GM18858 (cell line): ENCODE measurements around the gene FKBP11.
"Not testable (repeated sequence)": the region's sequence is repeated elsewhere in the genome, so short reads cannot be mapped to it uniquely, and the experiment has no call there.

ENCODE experiments used
- ATAC-seq: cut with Tn5 transposase; IDR thresholded peaks from one replicate; pipeline ENCODE4 v1.9.1; 2021; ENCODE audit not compliant: unreplicated experiment

The FKBP11 gene

DNA sequence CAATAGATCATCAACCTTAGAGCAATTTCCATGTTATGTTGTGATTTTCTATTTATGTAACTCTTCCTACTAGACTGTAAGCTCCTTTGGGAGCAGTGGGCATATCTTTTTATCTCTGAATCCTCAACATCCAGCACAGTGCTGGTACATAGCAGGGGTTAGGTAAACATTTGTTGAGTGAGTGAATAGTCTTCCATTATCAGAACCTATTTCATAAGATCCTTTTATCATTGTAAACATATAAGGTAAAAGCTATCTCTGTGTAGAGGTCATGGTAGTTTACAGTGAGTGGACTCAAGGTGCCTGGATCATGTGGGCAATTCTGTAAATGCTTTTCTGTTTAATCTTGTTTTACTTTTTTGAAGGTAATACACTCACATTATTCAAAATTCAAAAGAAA is 15.1 kb downstream of the FKBP11 start:
- ATAC-seq = no peak

DNA sequence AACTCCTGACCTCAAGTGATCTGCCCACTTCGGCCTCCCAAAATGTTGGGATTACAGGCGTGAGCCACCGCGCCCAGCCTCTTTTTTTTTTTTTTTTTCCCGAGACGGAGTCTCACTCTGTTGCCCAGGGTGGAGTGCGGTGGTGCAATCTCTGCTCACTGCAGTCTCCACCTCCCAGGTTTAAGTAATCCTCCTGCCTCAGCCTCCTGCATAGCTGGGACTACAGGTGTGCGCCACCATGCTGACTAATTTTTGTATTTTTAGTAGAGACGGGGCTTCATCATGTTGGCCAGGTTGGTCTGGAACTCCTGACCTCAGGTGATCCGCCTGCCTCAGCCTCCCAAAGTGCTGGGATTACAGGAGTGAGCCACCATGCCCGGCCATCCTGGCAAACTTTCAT is 15.6 kb downstream of the FKBP11 start:
- ATAC-seq = not testable (repeated sequence)

DNA sequence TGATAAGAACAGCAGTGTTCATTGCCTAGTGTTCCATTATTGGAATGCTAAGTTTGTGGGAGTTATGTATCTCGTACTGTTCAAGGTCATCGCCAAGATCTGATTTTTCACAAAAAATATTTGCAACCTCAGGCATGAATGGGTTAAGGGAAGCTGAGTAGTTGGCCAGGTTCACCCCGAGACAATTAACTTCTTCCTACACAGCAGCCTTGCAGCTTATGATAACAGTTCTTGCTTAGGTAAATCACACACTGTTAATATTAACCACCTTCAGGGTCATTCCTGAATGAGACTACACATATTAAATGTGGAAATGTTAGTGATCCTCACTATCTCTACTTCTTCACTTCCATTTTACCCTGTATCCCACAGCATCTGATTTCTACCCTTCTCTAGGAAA is 18.0 kb downstream of the FKBP11 start:
- no peak for ATAC-seq

DNA sequence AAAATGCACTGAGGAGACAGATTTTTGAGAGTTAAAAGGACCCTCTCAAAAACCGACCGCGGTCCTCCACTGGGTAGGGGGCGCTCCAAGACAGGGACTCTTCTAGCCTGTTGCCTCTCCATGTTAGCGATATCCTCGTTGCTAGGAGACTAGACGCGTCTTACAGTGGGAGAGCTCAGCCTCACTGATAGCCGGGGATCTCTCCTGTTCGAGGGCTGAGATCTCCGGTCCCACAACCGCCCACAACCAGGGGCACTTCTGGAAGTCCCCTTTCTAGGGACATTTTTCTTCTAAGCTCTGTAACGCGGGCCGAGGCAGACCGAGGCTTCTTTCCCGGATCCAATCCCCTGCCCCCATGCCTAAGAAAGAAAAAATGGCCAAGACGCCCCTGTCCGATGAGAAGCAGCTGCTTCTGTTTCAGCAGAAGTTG is 21.3 kb downstream of the FKBP11 start:
- ATAC-seq = peak; percentile 65

DNA sequence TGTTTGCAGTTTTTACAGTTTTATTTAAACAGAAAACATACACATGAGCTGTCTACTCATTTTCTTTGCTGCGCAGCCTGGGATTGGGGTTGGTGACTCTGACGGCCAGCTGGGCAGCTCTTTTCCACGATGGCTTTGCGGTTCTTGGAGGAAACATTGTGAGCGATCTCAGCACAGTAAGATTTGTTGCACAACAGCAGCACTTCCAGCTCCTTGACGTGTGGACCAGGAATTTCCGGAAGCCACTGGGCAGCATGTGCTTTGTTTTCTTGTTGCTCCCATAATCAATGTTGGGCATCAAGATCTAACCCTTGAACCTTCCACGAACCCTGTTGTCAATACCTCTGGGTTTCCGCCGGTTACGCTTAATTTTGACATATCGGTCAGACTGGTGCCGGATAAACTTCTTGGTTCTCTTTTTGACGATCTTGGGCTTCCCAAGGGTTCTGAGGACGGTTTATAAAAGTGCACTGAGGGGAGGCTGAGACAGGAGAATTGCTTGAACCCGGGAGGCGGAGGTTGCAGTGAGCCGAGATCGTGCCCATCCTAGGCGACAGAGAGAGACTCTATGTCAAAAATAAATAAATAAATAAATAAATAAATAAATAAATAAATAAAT is 21.8 kb downstream of the FKBP11 start:
- no peak for ATAC-seq

DNA sequence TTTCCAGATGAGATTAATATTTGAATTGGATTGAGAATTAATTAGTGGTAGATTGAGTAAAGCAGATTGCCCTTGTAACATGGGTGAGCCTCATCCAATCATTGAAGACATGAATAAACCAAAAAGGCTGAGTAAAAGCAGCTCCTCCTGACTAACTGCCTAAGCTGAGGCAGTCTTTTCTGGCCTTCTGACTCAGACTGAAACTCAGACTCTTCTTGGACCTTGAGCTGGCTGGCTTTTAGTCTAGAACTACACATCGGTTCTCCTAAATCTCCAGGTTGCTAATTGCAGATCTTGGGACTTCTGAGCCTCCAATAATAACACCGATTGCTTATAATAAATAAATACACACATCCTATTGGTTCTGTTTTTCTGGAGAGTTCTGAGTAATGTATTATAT is 24.0 kb downstream of the FKBP11 start:
- ATAC-seq = peak; percentile 51

DNA sequence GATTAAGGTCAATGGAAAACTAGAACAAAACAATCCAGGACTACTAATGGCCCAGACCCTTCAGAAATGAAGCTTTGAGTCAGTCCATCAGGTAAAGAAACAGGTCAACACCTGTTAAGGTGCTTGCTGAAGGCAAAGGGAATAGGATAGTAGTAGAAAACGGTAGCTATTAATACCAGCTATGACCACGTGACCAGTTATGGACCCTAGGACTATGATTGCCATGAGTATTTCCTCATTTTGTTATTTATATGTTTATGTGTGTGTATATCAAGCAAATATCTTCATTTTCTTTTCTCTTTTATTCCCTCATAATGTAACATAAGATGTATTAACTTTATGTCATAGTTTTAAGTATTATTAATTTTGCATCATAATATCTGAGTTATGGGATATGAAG is 25.6 kb downstream of the FKBP11 start:
- ATAC-seq = no peak

DNA sequence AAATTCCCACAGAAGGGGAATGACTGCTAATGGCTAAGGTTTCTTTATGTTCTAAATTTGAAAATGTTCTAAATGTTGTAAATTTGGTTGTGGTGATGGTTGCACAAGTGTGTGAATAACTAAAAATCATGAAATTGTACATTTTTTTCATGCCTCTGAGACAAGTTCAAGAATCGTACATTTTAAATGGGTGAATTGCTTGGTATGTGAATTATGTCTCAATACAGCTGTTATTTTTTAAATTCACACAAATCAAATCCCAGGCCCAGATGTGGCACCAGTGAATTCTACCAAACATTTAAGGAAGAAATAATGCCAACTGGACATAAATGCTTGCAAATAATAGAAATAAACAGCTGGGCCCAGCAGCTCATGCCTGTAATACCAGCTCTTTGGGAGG is 31.0 kb downstream of the FKBP11 start:
- ATAC-seq = no peak

DNA sequence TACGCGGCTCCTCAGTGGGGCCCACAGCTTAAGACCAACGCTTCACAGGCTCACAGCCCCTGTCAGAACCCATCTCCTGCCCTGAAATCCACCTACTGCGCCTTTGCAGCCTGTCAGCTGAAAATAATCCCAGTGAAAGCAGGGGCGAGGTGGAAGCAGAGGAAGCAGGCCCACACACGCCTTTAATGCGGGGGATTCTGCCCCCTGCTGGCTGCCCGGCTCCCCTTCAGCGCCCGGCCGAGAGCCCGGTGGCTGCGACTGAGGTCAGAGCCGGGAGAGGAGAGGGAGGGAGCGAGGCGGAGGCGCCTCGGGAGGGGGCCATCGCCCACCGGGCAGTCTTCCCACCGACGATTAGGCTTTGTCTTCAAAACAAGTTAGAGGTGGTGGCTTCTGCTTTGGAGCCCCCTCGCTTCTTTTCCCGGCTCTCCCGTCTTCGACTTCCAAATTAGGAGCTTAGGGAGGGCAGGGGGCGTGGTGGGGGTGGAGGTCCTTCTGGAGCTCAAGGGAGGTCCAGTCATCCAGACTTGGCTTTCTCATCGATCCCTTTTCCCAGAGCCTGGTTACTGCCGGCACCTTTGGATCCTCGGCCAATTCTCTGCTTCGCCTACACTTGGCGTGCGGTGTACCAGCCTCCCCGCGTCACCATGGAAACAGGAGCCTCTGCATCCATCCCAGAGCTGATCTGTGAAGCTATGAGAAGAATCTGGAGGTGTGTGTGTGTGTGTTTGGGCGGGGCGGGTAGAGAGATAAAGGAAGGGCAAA is 34.5 kb downstream of the FKBP11 start:
- no peak for ATAC-seq

DNA sequence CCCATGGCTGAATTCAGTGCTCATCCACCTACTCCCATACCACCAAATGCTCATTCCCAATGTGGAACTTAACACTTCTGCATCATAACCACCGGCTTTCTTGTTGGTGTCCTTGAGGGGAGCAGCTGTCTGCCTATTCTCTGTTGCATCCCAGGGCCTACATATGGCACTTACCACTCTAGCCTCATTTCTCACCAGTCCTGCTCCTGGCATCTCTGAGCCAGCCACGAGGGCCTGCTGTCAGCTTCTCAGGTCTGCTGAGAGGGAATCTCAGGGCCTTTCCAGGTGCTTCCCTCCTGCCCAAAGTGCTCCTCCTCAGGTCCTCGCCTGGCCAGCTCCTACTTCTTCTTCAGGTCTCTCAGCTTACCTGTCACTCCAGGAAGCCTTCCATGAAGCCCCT is 35.6 kb downstream of the FKBP11 start:
- ATAC-seq = no peak

DNA sequence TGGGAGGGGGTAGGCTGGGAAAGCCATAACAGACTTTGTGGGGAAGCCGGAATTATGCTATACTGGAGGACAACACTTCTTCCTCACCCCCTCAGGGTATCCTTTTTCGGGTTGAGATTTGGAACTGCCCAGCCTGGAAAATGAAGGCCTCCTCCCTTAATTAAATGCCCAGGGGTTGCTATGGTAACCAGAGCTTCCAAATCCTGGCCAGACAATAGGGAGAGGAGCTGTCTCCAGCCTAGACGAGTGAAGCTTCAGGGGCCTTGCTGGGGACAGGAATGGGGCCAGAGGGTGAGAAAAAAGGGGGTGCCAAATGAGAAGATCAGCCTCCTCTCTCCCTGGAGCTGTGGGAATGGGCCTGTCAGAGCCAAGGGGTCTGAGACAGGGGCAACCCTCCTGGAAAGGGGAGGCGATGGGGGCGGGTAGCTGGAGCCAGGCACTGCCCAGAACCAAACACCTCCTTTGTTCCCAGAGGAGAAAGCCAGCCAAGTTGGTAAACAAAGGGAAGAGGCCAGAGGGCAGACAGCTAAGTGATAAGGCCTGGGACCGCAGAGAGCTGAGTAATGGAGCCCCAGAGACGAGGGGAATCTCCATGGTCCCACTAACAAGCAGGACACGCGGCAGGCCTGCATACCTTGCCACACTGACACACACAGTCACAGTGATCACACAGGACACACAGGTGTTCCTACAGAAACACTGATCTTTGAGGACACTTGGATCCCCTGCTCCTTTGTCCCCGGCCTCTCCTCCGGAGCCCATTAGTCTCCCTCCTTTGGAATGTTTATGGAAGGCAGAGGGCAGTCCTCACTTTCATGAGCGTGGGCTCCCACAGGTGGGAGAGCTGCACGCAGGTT is 41.8 kb downstream of the FKBP11 start:
- ATAC-seq = no peak

DNA sequence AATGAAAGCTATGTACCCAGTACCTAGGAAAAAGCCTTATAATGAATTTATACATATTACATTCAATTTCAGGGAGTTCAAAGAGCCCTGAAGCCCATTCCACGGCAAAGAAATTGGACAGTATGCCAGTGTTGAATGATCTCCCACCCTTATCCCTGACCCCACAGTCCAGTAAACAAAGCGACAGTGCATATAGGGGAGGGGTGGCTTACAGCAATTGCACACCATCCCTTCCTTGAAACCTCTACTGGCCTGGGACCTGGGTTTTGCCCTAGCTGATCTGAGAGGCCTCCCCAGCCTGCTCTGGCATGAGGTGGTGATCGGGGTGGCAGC is 42.4 kb downstream of the FKBP11 start:
- no peak for ATAC-seq

DNA sequence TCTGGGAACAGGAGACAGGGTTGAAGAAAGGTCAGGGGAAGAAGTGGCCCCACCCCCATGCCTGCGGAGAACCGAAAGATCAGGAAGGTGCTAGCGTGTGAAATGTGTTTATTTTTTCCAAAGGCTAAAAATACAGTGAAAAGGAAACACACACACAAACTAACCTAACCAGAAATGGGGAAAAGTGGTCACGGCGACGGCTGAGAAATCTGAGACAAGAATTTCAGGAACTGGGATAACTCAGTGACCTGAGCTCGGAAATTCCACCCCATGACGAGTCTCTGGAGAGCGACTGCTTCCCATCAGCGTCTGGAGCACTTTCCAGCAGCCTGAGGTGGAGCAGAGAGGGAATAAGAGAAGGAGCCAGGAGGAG is 43.0 kb downstream of the FKBP11 start:
- ATAC-seq = no peak

DNA sequence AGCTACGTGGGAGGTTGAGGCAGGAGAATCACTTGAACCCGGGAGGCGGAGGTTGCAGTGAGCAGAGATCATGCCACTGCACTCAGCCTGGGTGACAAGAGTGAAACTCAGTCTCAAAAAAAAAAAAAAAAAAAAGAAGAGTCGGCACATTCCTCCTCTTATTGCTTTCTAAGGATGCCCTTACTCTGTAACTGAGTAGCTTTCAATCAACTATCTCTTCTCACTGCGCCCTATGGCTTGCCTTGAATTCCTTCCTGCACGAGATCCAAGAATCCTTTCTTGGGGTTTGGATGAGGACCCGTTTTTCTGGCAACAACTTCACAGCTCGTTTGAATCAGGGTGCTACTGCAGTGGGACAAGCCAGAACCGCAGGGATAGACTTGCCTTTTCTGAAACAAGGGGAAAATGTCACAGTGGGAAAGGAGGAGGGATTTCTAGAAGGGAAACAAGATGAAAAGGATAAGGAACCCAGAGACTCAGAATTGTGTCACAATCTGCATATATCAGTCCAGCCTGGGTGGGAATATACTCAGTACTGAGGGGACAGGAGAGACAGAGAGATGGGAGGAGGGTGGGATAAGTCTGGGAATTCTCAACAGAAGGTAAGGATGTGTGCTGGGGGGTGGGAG is 43.5 kb downstream of the FKBP11 start:
- no peak for ATAC-seq

DNA sequence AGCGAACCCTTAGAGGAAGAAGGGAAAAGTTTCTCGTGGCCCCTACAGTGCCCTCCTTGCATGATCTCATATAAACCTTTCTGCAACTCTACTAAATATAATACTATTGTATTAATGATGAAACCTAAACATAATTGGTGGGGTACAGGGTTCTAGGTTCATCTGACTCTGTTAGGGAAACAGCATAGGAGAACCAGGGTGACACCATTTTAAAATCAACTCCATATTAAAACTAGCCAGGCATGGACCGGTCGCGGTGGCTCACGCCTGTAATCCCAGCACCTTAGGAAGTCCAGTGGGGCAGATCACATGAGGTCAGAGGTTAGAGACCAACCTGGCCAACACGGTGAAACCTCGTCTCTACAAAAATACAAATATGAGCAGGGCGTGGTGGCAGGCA is 44.6 kb downstream of the FKBP11 start:
- ATAC-seq = no peak

DNA sequence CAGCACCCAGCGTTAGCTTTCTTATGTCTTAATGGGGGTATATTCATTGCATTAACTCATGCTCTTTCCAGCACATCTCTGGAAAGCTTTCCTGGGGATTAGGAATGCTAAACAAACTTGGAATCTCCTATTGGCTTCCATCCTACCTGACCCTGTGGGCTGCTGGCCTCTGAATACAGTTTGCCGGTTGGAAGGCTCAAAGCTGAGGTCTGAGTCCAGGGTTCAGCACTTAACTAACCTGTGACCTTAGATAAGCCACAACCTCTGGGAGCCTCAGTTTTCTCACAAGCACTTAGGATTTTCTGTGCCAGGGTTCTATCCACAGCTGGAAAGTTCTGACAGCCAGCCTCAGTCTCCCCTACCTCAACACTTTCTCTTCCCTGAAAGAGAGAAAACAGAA is 46.7 kb downstream of the FKBP11 start:
- no peak for ATAC-seq

DNA sequence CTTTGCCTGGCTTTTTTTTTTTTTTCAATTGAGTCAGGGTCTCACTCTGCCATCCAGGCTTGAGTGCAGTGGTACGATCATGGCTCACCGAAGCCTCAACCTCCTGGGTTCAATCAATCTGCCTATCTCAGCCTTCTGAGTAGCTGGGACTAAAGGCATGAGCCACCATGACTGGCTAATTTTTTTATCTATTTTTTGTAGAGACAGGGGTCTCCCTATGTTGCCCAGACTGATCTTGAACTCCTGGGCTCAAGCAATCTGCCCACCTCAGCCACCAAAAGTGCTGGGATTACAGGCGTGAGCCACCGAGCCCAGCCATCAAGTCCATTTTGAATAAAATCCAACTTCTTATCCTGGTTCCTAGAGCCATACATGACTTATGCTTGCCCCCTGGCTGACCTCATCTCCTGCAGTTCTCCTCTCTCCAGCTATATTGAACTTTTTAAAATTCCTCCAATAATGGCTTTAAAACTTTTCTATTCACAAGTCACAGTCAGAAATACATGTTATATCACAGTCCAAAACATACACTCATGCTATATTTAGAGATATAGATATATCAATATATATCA is 49.3 kb downstream of the FKBP11 start:
- no peak for ATAC-seq

DNA sequence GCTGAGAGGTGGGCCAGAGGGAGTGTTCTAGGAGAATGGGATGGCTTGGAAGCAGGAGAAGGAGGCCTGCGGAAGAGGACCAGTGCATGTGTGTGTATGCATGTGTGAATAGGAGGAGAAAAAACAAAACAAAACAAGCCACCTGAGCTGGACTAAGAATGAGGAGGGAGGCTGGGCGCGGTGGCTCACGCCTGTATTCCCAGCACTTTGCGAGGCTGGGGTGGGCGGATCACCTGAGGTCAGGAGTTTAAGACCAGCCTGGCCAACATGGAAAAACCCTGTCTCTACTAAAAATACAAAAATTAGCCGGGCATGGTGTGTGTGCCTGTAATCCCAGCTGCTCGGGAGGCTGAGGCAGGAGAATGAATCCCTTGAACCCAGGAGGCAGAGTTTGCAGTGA is 51.8 kb downstream of the FKBP11 start:
- not testable (repeated sequence) for ATAC-seq

DNA sequence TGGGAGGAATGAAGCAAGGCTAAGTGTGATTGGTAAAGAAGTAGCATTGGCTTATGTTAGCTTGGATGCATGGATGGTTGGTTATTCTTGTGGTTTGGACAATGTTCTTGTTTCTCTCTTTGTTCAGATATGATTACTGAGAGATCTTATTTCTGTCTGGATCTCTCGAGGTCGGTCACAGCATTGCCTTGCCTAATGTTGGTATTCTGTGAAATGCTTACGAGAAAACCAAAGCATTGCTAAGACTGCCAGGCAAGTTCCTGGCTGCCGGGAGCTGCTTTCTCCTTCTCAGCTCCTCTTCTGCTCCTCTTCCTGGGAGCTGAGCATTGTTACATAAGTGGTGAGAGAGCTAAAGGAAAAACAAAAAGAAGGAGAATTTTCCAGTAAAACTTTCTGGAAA is 52.2 kb downstream of the FKBP11 start:
- no peak for ATAC-seq
